DMS53 treated with DMSO at 0.1 percent for 48 hours (cell line): ENCODE measurements around the gene ADAMTS5.
A peak's percentile ranks its signal among the peaks of the same experiment; 100 is the strongest.

Source experiments
- DNase-seq: peaks from one replicate; lab custom pipeline; 2025; ENCODE audit not compliant: unreplicated experiment; lab: John Stamatoyannopoulos, UW

Gene ADAMTS5

DNA sequence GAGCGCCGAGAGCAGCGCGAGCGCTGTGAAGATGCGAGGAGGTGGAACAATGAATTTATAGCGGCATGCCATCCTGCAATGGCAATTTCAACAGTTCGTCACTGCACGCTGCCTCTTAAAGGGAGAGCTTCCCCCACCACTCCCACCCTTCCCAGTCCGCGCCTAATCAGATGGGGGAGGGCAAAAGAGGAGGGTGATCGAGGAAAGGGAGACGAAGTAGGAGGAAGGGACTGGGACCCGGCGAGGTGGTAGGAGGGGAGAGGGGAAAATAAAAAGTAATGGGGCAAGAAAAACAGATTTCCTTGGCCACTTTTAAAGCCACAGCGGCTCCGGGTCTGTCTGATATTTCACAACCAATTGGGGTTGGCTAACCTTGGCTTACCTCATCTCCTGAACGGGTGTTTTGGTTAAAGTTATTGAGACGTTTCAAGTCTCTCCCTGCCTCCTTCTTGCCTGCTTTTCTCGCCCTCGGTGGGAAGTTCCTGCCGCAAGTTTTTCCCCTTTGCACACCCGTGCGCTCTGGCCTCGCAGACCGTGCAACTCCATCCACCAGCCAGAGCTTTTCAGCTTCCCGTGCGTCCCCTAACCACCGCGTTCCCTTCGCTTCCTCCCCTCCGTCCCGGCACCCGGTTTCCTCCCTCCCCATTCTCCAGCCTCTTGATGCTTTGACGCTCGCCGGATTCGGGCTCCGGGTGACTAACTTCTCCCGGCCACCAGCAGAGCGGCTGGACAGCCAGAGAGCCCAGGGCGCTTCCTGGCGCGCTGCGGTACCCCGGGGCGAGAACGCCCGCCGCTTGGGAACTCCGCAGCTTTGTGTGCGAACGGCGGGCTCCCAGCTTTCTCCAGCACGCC lies at the start of gene ADAMTS5:
ADAMTS5 (minus strand) TSS at position 27 of the 852 bp plus-strand sequence. CDS start 697 bp downstream, outside the sequence.
- DNase-seq = no peak

DNA sequence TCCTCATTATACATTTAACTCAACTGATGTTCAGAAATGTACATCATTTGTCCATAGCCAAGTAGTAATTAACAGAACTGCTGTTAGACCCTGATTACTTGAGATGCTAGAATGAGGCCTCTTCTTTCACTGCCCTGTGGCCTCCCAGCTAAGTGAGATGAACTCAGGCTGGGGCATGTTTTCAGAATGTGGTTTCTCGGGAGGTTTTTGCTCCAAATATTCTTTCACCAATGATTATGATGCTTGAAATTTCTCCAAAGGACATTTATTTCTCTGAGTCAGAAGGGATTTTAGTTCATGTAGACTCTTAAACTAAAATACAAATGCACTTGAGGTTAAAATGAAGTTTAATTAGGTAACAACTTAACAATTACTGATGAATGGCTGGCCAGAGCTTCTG lies 34.6 kb upstream of the ADAMTS5 start:
- no peak for DNase-seq

DNA sequence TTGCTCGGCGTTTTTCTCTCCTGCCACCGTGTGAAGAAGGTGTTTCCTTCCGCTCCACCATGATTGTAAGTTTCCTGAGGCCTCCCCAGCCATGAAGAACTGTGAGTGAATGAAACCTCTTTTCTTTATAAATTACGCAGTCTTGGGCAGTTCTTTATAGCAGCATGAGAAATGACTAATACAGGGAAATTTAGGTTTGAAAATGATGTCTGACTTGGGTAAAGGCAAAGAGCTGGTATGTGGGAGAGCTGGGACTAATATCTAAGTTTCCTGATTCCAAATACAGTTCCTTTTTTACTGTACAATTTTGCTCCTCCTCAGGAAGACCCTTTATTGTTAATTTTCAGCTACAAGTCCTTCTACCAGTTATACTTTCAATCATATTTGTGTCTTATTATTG lies 16.7 kb upstream of the ADAMTS5 start:
- DNase-seq = no peak

DNA sequence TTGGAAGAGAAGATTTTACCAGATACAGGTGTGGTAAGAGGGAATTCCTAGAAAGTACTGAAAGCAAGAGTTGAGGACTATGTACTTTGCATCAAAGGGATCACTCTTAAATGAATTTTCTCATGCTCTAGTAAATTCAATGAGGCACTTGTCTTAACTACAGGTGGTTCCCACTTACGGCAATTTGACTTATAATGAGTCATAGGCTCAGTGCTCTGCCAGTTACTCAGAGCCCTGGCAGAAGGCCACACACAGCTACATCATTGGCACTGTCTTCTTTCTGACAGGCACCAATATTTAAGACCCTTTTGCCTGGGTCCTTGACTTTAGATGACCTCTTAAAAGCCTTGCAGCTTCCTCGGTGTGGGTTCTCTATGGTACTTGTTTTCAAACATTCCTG lies 15.9 kb upstream of the ADAMTS5 start:
- DNase-seq = peak; percentile 84

DNA sequence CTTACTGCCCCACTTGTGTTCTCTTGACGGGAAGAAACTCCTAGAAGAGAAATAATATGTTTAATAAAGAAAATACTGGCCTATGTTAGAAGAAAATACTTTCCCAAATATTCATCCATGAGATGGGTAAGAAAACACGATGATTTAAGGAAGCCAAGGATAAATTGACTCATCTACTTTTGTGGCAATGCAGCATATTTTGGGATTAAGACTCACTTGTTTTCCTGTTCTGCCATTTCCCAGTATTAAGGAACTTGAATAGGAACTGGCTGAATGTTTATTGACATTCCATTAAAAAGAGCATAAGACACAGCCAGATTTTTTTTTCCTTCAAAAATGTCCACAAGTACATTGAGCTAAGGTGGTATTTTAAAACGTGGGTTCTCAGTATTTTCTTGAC lies 10.9 kb upstream of the ADAMTS5 start:
- DNase-seq = no peak

DNA sequence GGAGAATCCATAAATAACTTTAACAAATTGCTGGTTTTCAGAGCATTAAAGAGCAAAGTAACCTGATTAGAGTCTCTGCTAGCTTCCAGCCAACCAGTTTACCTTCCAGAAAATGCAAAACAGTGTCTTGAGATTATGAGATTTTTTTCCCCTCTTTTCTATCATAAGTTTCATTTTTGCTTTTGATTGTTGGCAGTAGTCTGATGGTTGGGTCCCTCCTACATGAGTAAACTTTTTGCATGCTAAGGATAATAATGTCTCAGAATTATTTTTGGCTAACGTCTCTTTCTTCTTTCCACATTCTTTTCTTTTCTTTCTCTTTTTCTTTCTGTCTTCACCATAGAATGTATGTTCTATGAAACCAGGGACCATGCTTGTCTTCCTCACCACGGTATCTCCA lies 6.3 kb upstream of the ADAMTS5 start:
- no peak for DNase-seq

DNA sequence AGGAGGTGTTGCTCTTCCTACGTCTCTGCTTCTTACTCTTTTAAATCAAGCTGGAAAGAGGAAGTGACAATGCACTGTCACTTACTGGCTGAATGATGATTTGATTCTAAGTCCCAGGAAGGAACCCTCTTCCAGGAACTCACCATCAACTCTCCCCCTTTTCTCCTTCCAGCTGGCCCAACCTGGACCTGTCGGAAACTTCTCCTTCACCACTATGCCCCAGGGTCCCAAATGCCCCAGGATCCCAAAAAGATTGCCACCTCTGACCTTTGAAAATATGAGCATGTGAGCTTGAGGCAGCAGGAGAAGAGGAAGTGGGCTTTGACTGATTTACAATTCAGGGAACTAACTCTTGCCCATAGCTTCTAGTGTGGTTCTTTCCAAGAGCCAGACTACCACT lies 5.3 kb upstream of the ADAMTS5 start:
- DNase-seq = no peak

DNA sequence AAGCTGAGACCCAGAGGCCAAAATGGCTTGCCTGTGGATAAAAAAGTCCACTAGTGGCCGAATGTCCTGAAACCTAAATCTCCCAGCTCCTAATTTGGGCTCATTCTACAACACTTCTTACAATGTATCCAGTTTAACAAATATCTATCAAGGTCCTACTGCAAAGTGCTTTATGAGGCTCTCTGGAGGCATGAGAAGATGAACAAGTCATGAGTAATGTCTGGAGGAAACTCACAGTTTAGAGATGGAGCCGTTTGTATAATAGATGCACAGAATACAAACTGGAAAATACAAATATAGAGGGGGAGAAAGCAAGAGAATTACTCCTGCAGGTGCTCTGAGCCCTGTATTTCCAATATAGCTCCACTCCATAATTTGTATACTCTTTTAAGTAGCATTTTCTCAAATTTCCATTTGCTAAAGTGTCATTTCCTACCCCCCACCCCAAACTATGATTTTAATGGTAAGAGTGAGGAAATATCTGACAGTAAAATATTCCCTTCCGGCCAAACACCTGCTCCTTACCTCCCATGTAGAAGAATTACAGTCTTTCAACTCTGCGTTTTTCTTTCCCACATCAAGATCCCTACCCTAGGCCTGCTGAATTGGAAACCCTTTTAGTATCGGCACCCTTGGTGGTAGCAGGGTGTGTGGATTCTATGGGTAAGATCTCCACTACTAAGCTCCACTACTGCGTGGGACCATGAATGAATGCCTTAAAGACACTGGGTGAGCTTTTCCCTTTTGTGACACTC lies 3.3 kb upstream of the ADAMTS5 start:
- DNase-seq = no peak

DNA sequence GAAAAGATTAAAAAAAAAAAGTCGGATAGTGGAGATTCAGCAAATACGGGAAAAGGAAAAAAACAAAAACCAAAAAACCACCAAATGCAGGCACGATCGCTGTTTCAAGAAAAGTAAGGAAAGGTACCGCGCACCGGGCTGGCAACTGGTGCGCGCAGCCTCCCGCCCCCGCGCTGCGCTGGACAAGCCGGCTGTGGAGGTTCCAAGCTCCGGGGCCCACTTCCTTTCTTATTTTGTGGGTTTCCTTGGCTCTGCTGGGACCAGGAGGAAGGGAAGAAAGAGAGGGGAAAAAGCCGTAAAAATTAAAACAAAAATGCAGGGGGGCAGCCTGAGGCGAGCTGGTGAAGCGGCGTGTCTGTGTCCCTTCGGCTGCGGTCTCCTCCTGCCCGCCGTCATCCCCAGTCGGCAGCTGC lies 233 bp downstream of the ADAMTS5 start:
- peak; percentile 14 for DNase-seq

DNA sequence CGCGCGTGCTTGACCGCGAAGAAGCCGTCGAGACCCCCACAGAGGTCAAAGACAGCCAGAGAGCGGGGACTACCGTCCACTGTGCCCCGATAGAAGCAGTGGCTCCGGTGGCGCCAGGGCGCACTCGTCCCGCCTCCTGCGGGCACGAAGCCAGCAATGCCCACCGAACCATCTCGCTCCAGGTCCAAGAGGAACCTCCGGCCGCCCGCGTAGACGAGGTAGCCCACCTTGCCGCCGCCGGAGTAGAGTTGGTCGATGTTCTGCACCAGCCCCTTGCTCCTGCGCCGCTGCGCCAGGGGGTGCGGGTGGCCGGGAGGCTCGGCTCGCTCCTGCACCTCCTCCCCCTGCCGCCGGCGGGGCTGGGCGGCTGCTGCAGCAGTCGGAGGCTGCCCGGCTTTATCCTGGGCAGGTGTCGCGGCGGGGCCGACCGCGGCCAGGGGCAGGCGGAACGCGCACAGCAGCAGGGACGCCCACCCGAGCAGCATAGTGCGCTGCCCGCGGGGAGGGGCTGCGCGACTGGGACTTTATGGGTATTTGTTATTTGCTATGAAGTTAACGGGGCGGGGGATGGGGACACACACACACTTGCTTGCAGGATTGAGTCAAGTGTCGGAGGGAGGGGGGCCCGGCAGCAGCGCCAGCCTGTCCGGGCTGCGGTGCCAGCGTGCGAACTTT lies 844 bp downstream of the ADAMTS5 start:
- peak; percentile 1 for DNase-seq

DNA sequence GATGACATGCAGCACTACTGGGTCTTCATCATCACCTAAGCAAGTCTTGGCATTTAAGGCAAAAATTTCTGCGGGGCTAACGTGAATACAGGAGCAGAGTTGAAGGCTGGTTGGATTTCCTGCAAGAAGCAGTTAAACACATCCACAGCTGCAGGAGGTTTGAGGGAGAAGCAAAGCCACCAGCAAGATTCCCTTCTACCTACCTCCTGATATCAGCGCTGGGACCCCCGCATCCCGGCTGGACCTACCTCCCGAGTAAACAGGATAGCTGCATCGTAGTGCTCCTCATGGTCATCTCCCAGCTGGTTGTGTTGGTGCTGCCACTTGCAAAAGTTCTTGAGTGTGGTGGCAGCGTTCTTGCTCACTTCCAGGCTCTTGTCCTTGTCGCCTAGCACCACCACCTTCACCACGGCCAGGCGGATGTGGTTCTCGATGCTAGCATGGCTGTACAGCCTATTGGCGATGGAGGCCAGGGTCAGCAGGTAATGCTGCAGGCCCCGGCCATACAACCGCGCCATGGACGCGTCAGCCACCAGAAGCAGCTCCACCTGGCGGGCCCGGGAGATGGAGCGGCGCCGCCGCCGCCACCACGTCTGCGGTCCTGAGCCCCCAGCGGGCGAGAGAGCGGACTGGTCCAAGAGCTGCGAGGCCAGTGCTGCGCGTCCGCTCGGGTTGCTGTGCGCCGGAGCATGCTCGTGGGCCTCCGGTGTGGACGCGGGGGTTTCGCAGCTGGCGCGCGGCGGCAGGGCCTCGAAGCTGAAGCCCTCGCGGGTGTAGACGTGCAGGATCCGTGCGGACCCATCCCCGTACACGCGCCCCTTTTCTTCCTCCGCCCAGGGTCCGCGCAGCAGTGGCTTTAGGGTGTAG lies 1.6 kb downstream of the ADAMTS5 start:
- DNase-seq = peak; percentile 23

DNA sequence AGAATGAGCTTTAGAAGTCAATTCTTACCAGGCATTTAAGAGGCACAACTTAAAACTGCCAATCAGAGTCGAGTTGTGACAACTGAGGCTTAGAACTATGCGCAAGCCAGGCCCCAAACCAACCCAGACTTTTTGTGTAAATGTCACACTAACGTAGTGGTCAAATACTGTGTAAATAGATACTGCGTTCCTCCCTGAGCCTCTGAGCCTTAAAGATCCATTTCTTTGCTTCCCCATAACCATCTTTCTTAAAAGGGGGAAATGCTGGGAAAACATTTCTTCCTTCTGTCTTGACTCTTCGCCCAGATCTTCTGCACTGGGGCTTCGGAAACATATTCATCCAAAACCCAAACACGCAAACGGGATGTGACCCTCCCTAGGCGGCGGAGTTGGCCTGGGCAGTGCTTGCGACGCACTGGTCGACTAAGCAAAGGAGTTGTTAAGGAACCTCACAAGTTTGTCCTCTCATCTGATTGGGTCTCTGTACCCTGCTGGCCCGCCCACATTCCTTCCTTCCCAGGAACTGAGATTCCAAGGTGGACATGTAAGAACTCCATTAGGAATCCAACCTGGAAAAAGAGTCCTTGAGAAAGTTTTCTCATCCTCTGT lies 2.6 kb downstream of the ADAMTS5 start:
- DNase-seq = no peak

DNA sequence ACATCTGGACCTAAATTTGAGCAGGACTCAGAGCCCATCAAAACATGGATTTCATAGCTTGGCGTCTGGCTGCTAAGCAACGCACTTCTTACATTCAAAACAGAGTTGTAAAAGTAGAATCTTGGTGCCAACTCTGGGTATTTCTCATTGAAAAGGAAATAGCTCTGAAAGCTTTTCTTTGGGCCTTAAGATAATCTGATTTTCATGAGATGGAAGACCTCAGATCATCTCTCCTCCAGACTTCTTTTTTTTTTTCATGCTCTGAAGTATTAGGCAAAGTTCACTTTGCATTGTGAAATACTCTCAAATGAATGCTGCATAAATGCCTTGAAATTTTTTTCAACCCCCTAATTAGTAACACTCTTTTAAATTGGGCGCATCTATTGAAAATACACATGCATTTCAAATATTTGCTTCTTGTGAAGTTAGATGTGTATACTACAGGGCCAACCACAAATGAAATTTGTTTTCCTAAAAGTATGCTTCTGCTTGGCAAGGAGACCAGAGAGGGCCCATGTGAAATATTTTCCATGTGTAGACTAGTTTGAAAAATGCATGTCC lies 4.2 kb downstream of the ADAMTS5 start:
- DNase-seq = no peak

DNA sequence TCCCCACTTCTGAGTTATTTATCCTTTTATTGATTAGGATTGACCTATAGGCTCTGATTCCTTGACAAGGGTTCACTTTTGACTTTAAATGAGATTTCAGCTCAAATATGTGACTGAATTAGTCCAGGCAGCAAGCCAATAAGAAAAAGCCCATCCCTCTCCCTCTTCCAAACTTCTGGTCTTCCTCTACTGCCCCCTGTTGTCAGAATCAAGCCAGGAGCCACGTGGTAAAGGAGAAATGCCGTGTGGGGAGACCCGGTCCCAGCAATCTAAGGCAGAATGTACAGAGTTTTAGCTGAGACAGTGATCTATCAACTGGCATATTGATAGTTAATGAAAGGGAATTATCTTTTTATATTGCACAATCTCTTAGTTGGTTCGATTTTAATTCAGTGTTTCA lies 5.2 kb downstream of the ADAMTS5 start:
- peak; percentile 0 for DNase-seq

DNA sequence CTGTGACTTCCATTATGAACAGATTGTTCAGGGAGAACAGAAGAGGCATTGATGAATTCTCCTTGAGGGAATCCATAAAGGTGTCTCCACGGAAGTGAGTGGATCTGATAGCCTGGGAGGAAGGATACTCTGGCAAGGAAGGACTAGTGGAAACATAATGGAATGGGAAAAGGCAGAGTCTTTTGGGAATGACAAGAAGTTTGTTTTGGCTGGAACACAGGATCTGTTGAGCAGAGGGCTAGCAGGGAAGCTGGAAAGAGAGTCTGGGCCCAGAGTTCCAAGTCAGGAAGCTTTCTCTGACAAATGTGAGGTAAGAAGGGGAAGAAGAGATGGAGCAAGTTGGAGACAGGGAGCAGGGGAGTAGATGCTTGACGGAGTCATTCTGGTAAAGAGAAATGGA lies 8.1 kb downstream of the ADAMTS5 start:
- DNase-seq = no peak

DNA sequence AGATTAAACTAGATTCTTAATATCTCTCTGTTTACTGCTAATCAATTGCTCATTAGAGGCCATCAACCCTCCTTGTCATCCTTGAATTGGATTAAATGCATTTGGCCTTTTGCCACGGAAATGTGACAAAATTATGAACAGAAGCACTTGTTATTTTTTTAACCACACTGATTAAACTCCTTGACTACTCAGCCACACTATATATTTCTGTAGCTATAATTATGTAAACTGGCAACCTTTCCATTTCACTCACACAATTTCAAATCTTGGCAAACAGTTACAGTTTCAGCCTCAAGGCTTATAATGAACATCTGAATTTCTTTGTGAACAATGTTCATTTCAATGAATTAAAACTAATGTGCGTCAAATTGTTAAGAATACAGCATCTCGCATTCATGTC lies 10.1 kb downstream of the ADAMTS5 start:
- DNase-seq = no peak

DNA sequence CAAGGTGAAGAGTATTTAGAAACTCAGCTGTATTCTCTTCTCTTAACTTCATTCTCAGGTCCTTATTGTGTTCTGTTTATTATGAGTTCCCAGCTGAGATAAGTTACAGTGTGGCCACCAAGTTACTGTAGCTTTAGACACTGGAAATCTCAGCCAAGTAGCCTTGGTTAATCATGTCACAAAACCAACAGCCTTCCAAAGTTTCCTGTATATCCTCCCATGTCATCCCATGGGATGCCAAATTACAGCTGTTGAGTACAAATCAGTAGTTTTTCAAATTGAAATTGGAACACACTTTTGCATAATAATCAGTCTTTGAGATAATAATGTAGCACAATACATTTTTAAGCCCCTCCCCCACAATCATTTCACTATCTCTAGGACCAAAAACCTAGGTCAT lies 10.7 kb downstream of the ADAMTS5 start:
- DNase-seq = no peak

DNA sequence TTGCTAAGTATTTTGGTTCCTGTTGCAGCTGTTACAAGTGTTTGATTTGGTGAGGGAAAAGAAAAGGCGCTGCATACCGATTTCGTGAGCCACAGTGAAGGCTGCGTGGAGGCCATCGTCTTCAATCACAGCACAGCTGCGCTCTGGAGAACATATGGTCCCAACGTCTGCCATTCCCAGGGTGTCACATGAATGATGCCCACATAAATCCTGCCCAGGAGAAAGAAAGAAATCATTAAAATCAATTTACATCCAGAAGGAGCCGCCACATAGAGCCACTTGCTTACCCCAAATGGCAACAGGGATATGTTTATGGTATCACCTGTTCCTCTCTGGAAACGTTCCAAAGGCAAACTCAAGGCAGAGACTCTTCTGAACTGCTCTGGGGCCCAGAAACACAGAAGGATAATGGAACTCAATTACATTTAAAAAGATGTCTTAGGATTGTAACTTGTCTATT lies 12.2 kb downstream of the ADAMTS5 start:
- no peak for DNase-seq

DNA sequence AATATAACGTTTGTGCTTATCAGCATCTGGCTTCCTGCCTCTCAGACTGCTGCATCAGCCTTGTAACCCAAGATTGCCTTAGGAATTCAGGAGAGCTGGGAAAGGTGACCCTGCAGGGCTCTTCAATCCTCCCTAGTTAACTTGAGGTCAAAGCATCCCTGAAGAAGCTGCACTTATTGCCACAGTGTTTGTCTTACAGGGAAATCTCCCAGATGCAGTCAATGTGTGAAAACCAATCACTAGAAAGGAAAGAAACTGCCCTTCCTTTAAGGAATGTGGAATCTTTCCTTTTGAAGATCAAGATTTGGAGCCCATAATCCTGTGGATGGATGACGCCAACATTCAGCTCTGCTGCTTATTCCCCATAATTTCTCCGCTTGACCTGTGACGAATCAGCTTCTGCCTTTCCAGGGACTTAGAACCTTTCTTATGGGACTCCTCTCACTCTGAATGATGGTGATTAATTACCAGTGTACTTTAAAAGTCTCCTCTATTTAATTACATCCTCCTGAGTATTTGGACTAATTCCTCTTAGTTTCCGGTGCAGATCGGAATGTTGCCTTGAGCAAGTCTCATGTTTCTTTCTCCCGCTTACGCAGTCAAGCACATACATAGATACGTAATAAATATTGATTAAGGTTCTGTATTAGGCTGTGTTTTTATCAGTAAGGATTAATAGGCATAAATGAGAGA lies 14.4 kb downstream of the ADAMTS5 start:
- no peak for DNase-seq
